GM18517 (cell line): Measurements from ENCODE around the gene MPZL3.

Experiments used
- ATAC-seq: cut with Tn5 transposase; IDR thresholded peaks from one replicate; pipeline ENCODE4 v1.9.1; 2021; ENCODE audit warnings: mild to moderate bottlenecking, moderate library complexity; ENCODE audit not compliant: unreplicated experiment

MPZL3 gene

GRCh38 chr11:118233377-118233776, 18.8 kb downstream of the MPZL3 start:
- no peak for ATAC-seq

DNA sequence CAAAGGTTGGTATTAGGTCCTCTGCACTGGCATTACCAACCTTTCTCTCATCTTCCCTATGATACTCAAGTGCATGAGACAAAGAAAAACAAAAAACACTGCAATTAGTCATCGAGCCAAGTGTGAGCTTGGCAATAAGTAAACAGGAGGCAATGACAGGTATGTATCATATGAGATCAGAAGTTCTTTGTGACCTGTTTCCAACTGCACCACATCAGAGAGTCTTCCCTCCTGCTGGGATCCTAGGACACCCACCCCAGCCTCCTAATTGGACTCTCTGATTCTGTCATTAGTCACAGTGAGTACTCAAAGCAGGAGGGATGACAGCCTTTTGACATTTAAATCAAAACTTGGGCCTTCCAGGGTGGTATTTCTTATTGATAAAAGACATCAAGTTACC, 19.5 kb downstream of the MPZL3 start:
- no peak for ATAC-seq

DNA sequence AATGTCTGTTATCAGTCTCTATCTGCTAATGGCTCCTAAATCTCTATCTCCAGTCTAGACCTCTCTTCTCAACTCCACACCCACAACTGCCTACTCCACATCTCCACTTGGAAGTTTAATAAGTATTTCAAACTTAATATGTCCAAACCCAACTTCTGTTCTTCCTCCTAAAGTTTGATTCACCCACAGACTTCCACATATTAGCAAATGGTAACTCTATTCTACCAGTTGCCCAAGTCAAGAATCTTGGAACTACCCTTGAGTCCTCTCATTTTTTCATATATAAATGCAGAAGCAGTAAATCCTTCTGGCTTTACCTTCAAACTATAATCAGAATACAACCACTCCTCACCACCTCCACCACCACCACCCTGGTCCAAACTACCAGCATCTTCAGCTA, 20.7 kb downstream of the MPZL3 start:
- no peak for ATAC-seq

GRCh38 chr11:118230088-118230487, 22.1 kb downstream of the MPZL3 start:
- no peak for ATAC-seq

GRCh38 chr11:118229274-118229847, 22.8 kb downstream of the MPZL3 start:
- ATAC-seq: no peak

DNA sequence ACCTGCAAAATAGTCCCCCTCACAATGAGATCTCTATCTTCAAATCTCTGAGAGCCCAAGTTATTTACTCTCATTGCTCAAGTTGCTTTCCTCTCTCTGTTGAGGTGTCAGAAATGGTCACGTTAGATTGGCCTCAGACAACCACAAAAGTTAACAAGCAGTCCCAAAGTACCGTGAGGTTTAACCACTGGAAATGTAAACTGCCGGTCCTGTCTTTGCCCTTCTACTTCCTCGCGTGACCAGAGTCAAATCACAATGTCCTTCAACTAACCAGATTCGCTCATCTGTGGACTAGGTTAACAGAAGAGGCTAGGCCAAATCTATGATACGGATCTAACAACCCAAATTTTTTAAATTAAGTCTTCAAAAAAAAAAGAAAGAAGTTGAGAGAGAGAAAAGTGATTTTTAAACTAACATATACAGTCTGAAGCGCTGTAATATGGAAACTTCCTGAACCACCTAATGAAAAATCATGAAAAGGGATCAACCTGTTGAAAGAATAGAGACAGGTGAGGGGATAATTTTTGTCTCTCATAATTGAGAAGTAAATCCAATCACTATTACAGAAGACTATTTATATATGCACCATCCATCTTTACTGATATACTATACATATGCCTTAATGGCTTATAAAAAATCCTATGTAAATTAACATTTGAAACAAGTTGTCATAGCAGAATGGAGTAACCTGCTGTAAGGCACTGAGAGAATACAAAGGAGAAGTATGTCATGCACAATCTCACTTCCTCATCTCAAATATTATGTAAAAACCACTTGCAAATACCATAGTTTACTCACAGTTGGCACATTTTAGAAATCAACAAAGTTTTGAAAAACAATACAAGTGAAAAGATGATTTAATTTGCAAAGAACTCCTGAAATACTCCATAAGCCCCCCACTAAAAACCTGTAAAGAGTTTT, 24.0 kb downstream of the MPZL3 start:
- ATAC-seq: peak; percentile 55

DNA sequence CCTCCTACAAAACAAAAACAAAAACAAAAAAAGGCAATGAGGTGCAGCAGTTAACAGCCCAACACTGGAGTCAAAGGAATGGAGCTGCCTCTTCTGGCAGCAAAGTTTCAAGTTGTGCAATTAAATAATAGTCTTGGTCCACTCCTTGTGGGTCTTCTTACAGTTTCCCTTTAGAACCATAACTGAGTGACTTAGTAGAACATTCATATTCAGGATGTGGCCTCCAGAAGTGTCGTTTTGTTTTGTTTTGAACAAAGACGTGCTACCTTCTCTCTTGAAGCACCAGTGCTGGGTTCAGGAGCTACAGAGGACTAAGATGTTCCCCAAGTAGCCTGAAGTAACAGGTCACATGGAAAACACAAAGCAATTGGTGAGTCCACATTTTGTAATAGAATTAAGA, 25.4 kb downstream of the MPZL3 start:
- ATAC-seq: no peak

DNA sequence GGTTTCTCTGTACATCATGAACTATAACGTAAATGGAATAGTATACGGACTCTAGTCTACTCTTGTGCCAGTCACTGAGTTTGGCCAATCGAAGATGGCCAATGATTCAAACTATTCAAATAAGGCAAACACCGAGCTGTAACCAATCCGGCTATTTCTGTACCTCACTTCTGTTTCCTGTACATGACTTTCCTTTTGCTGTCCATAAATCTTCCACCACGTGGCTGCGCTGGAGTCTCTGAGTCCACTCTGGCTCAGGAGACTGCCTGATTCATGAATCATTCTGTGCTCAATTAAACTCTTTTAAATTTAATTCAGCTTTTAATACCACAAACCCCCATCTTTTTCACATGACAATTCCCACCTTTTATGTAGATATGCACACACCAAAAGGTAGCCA, 25.9 kb downstream of the MPZL3 start:
- ATAC-seq: no peak

GRCh38 chr11:118224511-118225188, 27.5 kb downstream of the MPZL3 start, which contains the start of gene JAML:
Gene JAML, minus strand, starts transcription at chr11:118225011. Its CDS starts 10,145 bp downstream, at chr11:118214866.
- ATAC-seq: no peak

GRCh38 chr11:118223992-118224391, 28.2 kb downstream of the MPZL3 start:
- no peak for ATAC-seq

DNA sequence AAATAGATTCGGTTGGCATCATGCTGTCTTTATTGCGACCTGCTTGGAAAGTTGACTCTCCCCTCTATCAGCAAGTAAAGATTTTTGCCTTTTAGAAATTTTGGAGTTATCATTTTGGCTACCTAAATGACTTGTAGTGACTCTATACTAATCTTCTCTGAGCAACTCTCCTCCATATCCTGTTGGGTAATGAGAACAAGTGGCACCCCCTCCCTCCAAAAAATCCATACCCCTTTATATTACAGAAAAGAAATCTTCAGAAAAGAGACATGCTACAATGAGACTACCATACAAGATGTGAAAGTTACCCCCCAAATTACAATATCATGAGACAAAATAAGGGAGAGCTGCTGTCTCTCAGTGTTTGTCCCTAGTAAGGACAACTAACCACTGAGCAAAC, 28.6 kb downstream of the MPZL3 start:
- no peak for ATAC-seq

GRCh38 chr11:118222437-118222836, 29.7 kb downstream of the MPZL3 start:
- no peak for ATAC-seq

- no peak for ATAC-seq
Observed at GRCh38 chr11:118221419-118221818, 30.7 kb downstream of the MPZL3 start.

DNA sequence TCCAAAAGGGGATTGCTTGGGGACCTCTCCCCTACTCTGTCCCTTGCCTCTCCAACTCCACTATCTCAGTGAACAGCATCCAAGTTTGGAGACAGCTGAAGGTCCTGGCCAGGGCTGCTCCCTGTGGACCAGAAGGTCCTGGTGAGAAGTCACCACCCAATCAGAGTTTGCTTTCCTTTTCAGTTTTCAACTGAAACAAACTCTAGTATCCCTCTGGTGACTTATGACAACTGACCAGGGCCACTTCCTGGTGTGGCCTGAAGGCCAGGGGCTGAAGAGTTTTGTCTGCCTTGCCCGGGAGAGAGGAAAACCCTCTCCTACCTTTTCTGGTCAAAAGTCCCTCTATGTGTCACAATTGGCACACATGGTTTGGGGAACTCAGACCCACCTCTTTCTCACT, 32.4 kb downstream of the MPZL3 start:
- no peak for ATAC-seq

GRCh38 chr11:118219244-118219643, 32.9 kb downstream of the MPZL3 start:
- no peak for ATAC-seq

DNA sequence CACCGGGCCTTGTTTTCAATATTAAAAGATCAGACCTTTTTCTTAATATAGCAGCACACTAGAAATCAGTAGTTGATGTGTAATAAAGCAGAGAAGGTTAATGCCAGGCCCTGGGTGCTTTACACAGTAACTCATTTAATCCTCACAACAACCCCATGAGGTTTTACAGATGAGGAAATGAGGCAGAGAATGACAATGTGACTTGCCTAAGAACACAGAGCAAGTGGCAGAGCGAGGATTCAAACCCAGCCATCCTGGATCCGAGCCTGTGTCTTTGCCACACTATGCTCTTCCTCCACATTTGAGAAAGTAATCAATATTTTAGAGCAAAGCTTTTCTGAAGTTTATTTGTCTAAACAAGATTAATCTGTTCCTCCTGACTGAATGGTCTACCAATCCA, 34.6 kb downstream of the MPZL3 start:
- ATAC-seq: no peak

DNA sequence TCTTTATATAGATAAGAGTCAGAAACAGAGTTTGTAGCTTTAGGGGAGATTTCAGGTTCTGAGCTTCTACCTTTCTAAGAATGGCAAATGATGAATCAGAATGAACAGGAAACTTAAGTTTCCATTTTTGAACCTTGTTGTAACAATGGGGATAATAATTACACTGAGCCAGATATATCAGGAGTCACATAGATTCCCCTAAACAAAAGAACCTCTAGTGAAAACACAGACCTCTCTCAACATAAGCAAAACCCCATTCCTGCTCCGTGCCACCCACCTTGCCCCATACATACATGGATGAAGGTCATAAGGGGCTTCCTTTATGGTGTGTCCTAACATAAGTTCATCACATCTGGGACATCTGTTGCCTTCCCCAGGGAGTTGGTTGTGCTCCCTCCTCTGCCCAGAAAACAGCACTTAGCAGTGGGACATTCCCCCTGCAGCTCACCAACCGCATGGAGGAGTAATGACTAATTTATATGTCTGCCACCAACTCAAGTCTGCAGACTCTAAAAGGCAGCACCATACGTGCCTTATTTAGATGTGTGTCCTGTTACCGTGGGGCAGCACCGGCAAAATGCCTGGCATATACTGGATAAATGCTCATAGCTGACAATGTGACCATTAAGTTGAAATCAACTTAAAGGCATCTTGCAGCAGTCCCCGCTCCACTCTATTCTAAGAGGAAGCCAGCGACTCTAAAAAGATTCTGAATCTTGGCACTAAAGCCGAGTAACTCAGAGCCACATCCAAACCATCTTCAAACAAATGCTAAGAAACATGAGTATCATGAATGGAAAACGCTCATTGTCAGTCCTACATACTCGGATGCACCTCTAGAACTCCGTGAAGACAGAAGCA, 35.3 kb downstream of the MPZL3 start:
- peak; percentile 59 for ATAC-seq

DNA sequence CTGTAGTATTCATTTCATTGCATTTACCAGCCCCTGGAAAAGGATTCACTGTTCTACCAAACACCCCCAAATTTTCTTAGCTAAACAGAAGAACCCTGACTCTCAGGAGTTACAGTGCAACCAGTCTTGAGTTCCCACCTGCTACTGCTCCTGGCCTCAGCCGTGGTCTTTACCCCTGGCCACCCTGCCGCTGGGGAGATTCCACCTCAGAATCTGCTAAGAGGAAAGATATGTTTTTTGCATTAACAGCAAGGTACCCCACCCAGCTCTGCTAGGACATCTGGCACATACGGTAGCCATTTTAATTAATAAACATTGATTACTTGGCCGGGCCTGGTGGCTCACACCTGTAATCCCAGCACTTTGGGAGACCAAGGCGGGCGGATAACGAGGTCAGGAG, 36.4 kb downstream of the MPZL3 start:
- ATAC-seq: no peak

DNA sequence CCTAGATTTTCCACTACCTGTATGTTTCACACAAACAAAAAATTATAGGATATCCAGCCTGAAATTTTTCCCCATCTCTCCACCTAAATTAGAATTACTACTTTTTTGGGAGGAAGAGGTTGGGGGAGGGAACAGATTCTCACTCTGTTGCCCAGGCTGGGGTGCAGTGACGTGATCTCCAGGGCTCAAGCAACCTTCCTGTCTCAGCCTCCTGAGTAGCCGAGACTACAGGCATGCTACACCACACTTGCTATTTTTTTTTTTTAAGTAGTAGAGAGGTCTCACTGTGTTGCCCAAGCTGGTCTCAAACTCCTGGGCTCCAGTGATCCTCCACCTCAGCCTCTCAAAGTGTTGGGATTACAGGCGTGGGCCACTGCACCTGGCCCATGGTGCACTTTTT, 36.9 kb downstream of the MPZL3 start:
- no peak for ATAC-seq

DNA sequence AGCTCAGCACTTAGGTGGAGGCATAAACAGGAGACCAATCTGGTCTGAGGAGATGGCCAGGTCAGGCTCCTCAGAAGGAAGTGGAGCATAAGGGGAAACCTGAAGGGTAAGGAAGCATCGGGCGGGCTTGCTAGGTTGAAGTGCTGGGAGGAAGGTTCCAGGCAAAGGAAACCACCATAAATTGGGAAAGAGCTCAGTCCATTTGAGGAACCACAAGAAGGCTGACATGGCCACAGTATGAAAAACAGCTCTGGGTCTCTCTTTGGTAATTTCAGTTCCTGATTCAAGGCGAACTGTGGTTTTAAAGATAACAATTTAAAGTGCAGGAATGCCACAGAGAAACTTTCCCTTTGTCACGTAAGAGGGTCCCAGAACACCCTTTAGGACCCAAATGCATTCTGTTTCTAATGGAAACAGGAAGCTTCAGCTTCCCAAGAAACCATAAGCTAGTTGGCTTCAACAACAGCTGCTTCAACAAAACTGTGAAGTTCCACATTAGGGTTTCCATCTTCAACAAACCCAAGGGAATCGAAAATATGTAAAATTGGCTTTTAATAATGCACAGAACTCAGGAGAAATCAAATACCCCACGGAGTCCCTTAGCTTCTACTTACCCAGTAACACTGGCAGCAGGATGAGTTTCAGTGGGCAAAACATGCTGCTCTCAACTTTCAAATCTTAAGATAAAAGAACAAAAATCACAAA, 37.8 kb downstream of the MPZL3 start:
- ATAC-seq: peak; percentile 38
